Measurements from ENCODE around the gene FABP3. TPM values are rescaled to one million over a fixed set of nuclear protein-coding genes. Genes with fewer than 3 reads are reported as not detected.
A peak's percentile ranks its signal among the peaks of the same experiment; 100 is the strongest.

FABP3 gene
- total and polyA plus RNA-seq, 2 of the 8 experiments (the other 6 are each of a cell fraction or from before 2014, with no cell fraction given) = 34.8 to 43.9 TPM

DNA sequence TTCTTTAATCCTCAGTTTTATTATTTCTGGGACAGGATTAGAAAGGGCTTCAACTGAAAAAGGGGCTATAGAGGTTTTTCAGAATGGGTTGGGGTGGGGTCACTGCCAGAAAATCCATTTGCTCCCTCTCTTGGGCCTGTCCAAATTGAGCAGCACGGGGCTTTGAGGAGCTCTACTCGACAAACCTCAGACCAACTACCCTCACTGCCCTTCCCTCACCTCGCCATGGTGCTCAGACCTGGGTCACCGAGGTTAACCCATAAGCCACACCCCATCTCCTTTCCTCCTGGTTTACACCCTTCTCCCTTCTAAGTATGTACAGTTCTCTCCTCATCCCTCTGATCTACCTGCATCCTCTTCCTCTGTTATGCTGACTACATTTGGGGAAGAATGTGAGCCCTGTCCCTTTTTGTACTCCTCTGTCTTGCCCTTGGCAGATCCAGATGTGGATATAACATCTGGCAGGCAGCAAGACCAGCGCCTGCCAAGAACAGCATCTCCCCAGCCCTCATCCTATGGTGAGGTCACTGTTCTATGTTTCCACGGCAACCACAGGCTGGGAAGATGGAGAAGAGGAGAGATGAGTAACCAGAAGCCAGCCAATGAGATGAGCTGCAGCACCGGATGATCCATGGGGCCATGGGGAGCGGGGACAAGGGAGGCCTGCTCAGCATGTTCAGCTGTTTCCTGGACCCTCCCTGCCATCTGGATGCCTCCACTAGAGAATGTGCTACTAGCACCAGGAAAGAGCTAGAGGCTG lies 3.7 kb upstream of the FABP3 start:
- H4K20me1 ChIP-seq (replicated peaks in 1 of 2; ENCODE audit: control insufficient read depth in 1 of 2, insufficient read depth in 2 of 2, low read length in 2 of 2) = no peaks in the 10 kb centered on the region
- no peak overlapping the region for H2BK15ac ChIP-seq (ENCODE audit: low read length)
- 79% methylated on average over 8 of the region's 8 CpGs; no CpG with 5 or more reads in 1 of the 2 experiments for WGBS, 2 experiments (ENCODE audit: extremely low coverage in 1 of 2, insufficient coverage in 1 of 2, insufficient read length in 1 of 2, insufficient replicate concordance in 2 of 2, low coverage in 1 of 2, low lambda C conversion rate in 2 of 2, missing lambda C conversion rate in 1 of 2)
- 0 out of 2 replicates have a peak overlapping the region, but pooled peaks have one; percentile 20 for H2BK5ac ChIP-seq (ENCODE audit: low read depth, low read length)
- CTCF ChIA-PET (ENCODE audit: partially characterized antibody) = interaction anchor here (0.6 to 4.0 kb wide), 8 partner anchors 18 to 1966 kb away, joined by 3 to 32 read pairs (median 4); no protein-coding TSS in a partner anchor
- H2BK12ac ChIP-seq (ENCODE audit: low read depth, low read length) = peak overlapping the region; percentile 71; the same call in 1 of the 2 replicates
- no peak overlapping the region for H4K8ac ChIP-seq (ENCODE audit: extremely low read depth, insufficient read depth, low read length)
- no peak overlapping the region for H3K56ac ChIP-seq (replicated peaks; ENCODE audit: insufficient read length, low read depth, low read length)
- no peak overlapping the region for H2AFZ ChIP-seq (ENCODE audit: low read length)
- no peaks in the 10 kb centered on the region for H3K79me2 ChIP-seq (ENCODE audit: control insufficient read depth in 1 of 2, insufficient read depth in 2 of 2, low read length in 2 of 2)
- peak overlapping the region; percentile 14 to 20; a peak in 2 of 4 replicates for H3K4me2 ChIP-seq (ENCODE audit: insufficient read depth in 1 of 2, low read depth in 2 of 2, low read length in 2 of 2)
- no peaks in the 10 kb centered on the region for H3K36me3 ChIP-seq (ENCODE audit: control insufficient read depth in 2 of 4, insufficient read depth in 4 of 4, low read length in 3 of 4)
- peak overlapping the region; percentile 49 for H2AK5ac ChIP-seq (ENCODE audit: low read depth, low read length)
- H3K4ac ChIP-seq (replicated peaks; ENCODE audit: insufficient read length, low read depth, low read length) = no peak overlapping the region
- FAIRE-seq = peak; percentile 13
- H3K9ac ChIP-seq (replicated peaks in 1 of 4; ENCODE audit: extremely low read depth in 1 of 4, low read depth in 3 of 4, low read length in 3 of 4) = no peak overlapping the region
- H3K27me3 ChIP-seq (replicated peaks in 1 of 4; ENCODE audit: control insufficient read depth in 3 of 4, extremely low read depth in 1 of 4, insufficient read depth in 3 of 4, low read length in 3 of 4) = 0 out of 7 replicates have a peak, but pooled peaks cover 0 to 2% (median 0%) of the 10 kb centered on the region in 4 experiments
- peak overlapping the region; percentile 13 for H4K91ac ChIP-seq (replicated peaks; ENCODE audit: insufficient read length, low read length)
- H2BK20ac ChIP-seq (ENCODE audit: low read length) = no peak overlapping the region
- DNase-seq (ENCODE audit: low read depth in 1 of 2, low spot score in 2 of 2) = no peak
- no peak overlapping the region for H3K23ac ChIP-seq (ENCODE audit: insufficient read length)
- no peak overlapping the region for H4K5ac ChIP-seq (ENCODE audit: insufficient read length, low read depth, low read length)
- H3K4me3 ChIP-seq (ENCODE audit: extremely low read depth in 1 of 4, insufficient read depth in 2 of 4, low read depth in 3 of 4, low read length in 4 of 4) = no peak overlapping the region
- no peak overlapping the region for H2BK120ac ChIP-seq (replicated peaks; ENCODE audit: low read depth, low read length)
- POLR2A ChIA-PET (ENCODE audit: partially characterized antibody) = no interaction called here
- no peaks in the 10 kb centered on the region for H3K9me3 ChIP-seq (ENCODE audit: insufficient read depth in 2 of 2, low read depth in 1 of 2, low read length in 1 of 2)
- H3K79me1 ChIP-seq (ENCODE audit: low read depth, low read length) = no peaks in the 10 kb centered on the region
- peaks cover 11% of the 10 kb centered on the region for H3K23me2 ChIP-seq (ENCODE audit: low read depth, low read length)
- no peak overlapping the region for H3K27ac ChIP-seq (ENCODE audit: low read depth, low read length)
- H3K4me1 ChIP-seq (replicated peaks in 1 of 4; ENCODE audit: control insufficient read depth in 3 of 4, insufficient read depth in 4 of 4, low read length in 3 of 4) = peaks cover 8 to 23% (median 22%) of the 10 kb centered on the region in 4 experiments
- H3K18ac ChIP-seq (ENCODE audit: extremely low read depth, low read length) = no peak overlapping the region
- no peak overlapping the region for H3K14ac ChIP-seq (ENCODE audit: insufficient read length)
- TF ChIP-seq SP2 (IDR thresholded peaks at IDR 0.05; ENCODE audit: low read length) (no peak), JUND (IDR thresholded peaks at IDR 0.05; ENCODE audit: low read length) (peak; percentile 44; the same call in 1 of the 2 replicates), BRCA1 (IDR thresholded peaks at IDR 0.05; ENCODE audit: low read depth, low read length) (no peak), TEAD4 (IDR thresholded peaks at IDR 0.05; ENCODE audit: low read depth, low read length) (no peak), EZH2 (IDR thresholded peaks at IDR 0.05; ENCODE audit: low read depth, low read length, severe bottlenecking) (no peak)
- TF ChIP-seq, protein P1, sequence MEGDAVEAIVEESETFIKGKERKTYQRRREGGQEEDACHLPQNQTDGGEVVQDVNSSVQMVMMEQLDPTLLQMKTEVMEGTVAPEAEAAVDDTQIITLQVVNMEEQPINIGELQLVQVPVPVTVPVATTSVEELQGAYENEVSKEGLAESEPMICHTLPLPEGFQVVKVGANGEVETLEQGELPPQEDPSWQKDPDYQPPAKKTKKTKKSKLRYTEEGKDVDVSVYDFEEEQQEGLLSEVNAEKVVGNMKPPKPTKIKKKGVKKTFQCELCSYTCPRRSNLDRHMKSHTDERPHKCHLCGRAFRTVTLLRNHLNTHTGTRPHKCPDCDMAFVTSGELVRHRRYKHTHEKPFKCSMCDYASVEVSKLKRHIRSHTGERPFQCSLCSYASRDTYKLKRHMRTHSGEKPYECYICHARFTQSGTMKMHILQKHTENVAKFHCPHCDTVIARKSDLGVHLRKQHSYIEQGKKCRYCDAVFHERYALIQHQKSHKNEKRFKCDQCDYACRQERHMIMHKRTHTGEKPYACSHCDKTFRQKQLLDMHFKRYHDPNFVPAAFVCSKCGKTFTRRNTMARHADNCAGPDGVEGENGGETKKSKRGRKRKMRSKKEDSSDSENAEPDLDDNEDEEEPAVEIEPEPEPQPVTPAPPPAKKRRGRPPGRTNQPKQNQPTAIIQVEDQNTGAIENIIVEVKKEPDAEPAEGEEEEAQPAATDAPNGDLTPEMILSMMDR (IDR thresholded peaks at IDR 0.05; ENCODE audit: control extremely low read depth in 1 of 3, insufficient read depth in 1 of 3, low read depth in 1 of 3, low read length in 3 of 3) = no peak

Measured in H1 (cell line).